HepG2 (cell line): Measurements from ENCODE around the gene CA7.

Experiments used
- AGO1 ChIP-seq: fragments of 200-400 bp; formaldehyde crosslinking; IDR thresholded peaks from 2 replicates; pipeline ENCODE4 v1.6.1; 2017; ENCODE audit warnings: mild to moderate bottlenecking, low read depth, low read length, moderate library complexity; ENCODE audit not compliant: poor library complexity, severe bottlenecking
- ELF1 ChIP-seq: sonication (generic); formaldehyde crosslinking; IDR thresholded peaks from 2 replicates; pipeline ENCODE4 v1.4.0; 2020; ENCODE audit warnings: missing genetic modification reagents
- GLMP ChIP-seq: sonication (generic); formaldehyde crosslinking; IDR thresholded peaks from 2 replicates; pipeline ENCODE4 v1.9.0; 2021; ENCODE audit warnings: missing genetic modification reagents, mild to moderate bottlenecking, borderline replicate concordance
- SP1 ChIP-seq, 2 experiments: fragments of 450-650 bp in 1 of 2; sonication (generic) in 1 of 2; formaldehyde crosslinking in 1 of 2; IDR thresholded peaks; 2 replicates each; pipeline versions ENCODE4 v1.4.0 to v1.6.1; 2016 to 2020; ENCODE audit warnings: missing genetic modification reagents in 1 of 2
- TOPORS ChIP-seq: sonication (generic); formaldehyde crosslinking; IDR thresholded peaks from 2 replicates; pipeline ENCODE4 v1.8.0; 2023; ENCODE audit warnings: mild to moderate bottlenecking, missing genetic modification reagents
- ZNF121 ChIP-seq: sonication (generic); formaldehyde crosslinking; IDR thresholded peaks from 2 replicates; pipeline ENCODE4 v1.5.0; 2020; ENCODE audit warnings: mild to moderate bottlenecking, missing genetic modification reagents
- TF ChIP-seq, protein P1 (sequence below): sonication (generic); formaldehyde crosslinking; IDR thresholded peaks from 2 replicates; pipeline ENCODE4 v1.5.1; 2020; ENCODE audit warnings: mild to moderate bottlenecking, missing genetic modification reagents, moderate library complexity

DNA sequence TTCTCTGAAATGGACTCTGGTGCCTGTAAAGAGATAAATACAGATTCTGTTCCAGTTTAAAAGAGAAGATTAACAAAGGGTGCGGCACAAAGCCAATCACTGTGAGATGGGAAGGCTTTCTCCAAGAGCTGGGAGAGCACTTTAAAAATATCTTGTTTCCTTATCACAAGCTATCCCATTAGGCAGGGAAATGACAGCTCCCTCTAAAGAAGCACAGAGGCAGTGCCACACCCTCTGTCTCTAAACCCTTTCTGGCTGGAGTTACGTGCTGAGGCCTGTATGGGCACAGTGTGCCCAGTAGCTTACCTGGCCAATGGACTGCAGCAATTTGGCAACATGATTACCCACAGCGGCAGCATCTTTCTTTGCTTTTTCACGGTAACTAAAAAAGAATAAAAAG lies 33.8 kb upstream of the CA7 start:
- TF ChIP-seq AGO1 (no peak), ELF1 (CRISPR knock-in tag) (no peak), ZNF121 (CRISPR knock-in tag) (no peak), TOPORS (no peak), GLMP (no peak), SP1 (IDR thresholded peaks at IDR 0.05) (no peak), SP1 (CRISPR knock-in tag; IDR thresholded peaks at IDR 0.05) (no peak)
- TF ChIP-seq, protein P1, sequence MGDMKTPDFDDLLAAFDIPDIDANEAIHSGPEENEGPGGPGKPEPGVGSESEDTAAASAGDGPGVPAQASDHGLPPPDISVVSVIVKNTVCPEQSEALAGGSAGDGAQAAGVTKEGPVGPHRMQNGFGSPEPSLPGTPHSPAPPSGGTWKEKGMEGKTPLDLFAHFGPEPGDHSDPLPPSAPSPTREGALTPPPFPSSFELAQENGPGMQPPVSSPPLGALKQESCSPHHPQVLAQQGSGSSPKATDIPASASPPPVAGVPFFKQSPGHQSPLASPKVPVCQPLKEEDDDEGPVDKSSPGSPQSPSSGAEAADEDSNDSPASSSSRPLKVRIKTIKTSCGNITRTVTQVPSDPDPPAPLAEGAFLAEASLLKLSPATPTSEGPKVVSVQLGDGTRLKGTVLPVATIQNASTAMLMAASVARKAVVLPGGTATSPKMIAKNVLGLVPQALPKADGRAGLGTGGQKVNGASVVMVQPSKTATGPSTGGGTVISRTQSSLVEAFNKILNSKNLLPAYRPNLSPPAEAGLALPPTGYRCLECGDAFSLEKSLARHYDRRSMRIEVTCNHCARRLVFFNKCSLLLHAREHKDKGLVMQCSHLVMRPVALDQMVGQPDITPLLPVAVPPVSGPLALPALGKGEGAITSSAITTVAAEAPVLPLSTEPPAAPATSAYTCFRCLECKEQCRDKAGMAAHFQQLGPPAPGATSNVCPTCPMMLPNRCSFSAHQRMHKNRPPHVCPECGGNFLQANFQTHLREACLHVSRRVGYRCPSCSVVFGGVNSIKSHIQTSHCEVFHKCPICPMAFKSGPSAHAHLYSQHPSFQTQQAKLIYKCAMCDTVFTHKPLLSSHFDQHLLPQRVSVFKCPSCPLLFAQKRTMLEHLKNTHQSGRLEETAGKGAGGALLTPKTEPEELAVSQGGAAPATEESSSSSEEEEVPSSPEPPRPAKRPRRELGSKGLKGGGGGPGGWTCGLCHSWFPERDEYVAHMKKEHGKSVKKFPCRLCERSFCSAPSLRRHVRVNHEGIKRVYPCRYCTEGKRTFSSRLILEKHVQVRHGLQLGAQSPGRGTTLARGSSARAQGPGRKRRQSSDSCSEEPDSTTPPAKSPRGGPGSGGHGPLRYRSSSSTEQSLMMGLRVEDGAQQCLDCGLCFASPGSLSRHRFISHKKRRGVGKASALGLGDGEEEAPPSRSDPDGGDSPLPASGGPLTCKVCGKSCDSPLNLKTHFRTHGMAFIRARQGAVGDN (CRISPR knock-in tag), result no peak
